ENCODE results near the gene SLC37A4. TPM values are rescaled to one million over a fixed set of nuclear protein-coding genes. Genes with fewer than 3 reads are reported as not detected.

Gene SLC37A4
- total RNA-seq = 9.9 and 11.6 TPM in 2 replicates

GRCh38 chr11:119030329-119031047, at the start of gene SLC37A4:
TSS of gene SLC37A4 (minus strand) at chr11:119030877.
- H3K36me3 ChIP-seq (ENCODE audit: control insufficient read depth, insufficient read depth, low read length) = peaks cover 3% of the 10 kb centered on the region
- peak within 1 kb of the TSS; percentile 64 for H3K4me3 ChIP-seq (ENCODE audit: low read depth, low read length)
- TF ChIP-seq CTCF (IDR thresholded peaks at IDR 0.05; ENCODE audit: insufficient read depth, low read length, severe bottlenecking) = peak; percentile 92
- FAIRE-seq (no peak), DNase-seq (ENCODE audit: low read depth) (peak; percentile 96)
- H3K27me3 ChIP-seq (ENCODE audit: control insufficient read depth, insufficient read depth, low read length) = no peaks in the 10 kb centered on the region

- no peak for TF ChIP-seq CTCF (IDR thresholded peaks at IDR 0.05; ENCODE audit: insufficient read depth, low read length, severe bottlenecking)
- Histone ChIP-seq H3K27me3 (ENCODE audit: control insufficient read depth, insufficient read depth, low read length) (no peaks in the 10 kb centered on the region), H3K36me3 (ENCODE audit: control insufficient read depth, insufficient read depth, low read length) (peaks cover 23% of the 10 kb centered on the region), H3K4me3 (ENCODE audit: low read depth, low read length) (no peak overlapping the region)
- no peak for DNase-seq (ENCODE audit: low read depth)
- peak; percentile 7 for FAIRE-seq
Measured at GRCh38 chr11:119078675-119079420, 48.2 kb upstream of the SLC37A4 start.

- peaks cover 26% of the 10 kb centered on the region for H3K36me3 ChIP-seq (ENCODE audit: control insufficient read depth, insufficient read depth, low read length)
- no peaks in the 10 kb centered on the region for H3K27me3 ChIP-seq (ENCODE audit: control insufficient read depth, insufficient read depth, low read length)
- DNase-seq (ENCODE audit: low read depth) = no peak
- FAIRE-seq = no peak
- H3K4me3 ChIP-seq (ENCODE audit: low read depth, low read length) = no peak overlapping the region
- TF ChIP-seq CTCF (IDR thresholded peaks at IDR 0.05; ENCODE audit: insufficient read depth, low read length, severe bottlenecking) = no peak
Measured at GRCh38 chr11:119077839-119078238, 47.2 kb upstream of the SLC37A4 start.

- H3K27me3 ChIP-seq (ENCODE audit: control insufficient read depth, insufficient read depth, low read length) = no peaks in the 10 kb centered on the region
- TF ChIP-seq CTCF (IDR thresholded peaks at IDR 0.05; ENCODE audit: insufficient read depth, low read length, severe bottlenecking) = no peak
- peak; percentile 92 for DNase-seq (ENCODE audit: low read depth)
- no peak for FAIRE-seq
- H3K36me3 ChIP-seq (ENCODE audit: control insufficient read depth, insufficient read depth, low read length) = peaks cover 11% of the 10 kb centered on the region
- peak within 1 kb of the TSS; percentile 95 for H3K4me3 ChIP-seq (ENCODE audit: low read depth, low read length)
Measured at GRCh38 chr11:119067371-119068222, 36.9 kb upstream of the SLC37A4 start, which contains the start of gene VPS11. TSS of gene VPS11 (plus strand) at chr11:119067818. CDS start at chr11:119067824, 6 bp downstream.

GRCh38 chr11:119065369-119065768, 34.7 kb upstream of the SLC37A4 start:
- Histone ChIP-seq H3K4me3 (ENCODE audit: low read depth, low read length) (no peak overlapping the region), H3K36me3 (ENCODE audit: control insufficient read depth, insufficient read depth, low read length) (peaks cover 4% of the 10 kb centered on the region), H3K27me3 (ENCODE audit: control insufficient read depth, insufficient read depth, low read length) (no peaks in the 10 kb centered on the region)
- peak; percentile 74 for TF ChIP-seq CTCF (IDR thresholded peaks at IDR 0.05; ENCODE audit: insufficient read depth, low read length, severe bottlenecking)
- DNase-seq (ENCODE audit: low read depth) (peak; percentile 30), FAIRE-seq (no peak)

All from bronchial epithelial cell (primary cell).